Measurements from ENCODE around the gene PDK2.

PDK2 gene

DNA sequence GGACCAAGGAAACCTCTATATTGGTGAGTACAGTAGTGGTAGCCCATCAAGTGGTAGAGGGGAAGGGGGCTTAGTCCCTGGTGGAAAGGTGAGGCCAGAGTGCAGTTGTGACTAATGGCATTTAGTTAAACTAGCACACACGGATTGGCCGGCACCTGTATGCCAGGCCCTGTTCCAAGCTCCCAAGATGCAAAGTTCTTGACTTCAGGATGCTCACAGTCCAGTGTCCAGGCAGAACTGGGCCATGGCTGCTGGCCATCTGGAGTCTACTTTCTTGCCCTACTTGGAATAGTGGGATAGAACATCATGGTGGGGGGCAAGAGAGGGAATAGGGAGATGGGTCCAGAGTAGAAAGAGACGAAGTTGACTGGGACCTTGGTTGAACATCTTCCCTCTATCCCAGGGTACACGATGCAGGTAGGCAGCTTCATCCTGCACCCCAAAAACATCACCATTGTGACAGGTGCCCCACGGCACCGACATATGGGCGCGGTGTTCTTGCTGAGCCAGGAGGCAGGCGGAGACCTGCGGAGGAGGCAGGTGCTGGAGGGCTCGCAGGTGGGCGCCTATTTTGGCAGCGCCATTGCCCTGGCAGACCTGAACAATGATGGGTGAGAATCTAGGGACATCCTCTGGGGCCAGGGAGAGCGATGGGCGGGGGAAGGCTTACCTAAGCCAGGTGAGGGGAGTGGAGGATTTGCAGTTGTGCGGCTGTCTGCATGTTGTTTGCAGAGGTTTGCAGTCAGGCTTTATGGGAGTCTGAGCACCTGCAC, 24.1 kb upstream of the PDK2 start:
- Mint-ChIP-seq H3K4me1 (peaks cover 4% of the 10 kb centered on the region), H3K27me3 (ENCODE audit: low read depth) (peaks cover 7% of the 10 kb centered on the region), H3K9me3 (no peaks in the 10 kb centered on the region), H3K27ac (no peak overlapping the region), H3K36me3 (ENCODE audit: low read depth) (peaks cover 33% of the 10 kb centered on the region), H3K4me3 (no peak overlapping the region)
- TF ChIP-seq, protein P1, sequence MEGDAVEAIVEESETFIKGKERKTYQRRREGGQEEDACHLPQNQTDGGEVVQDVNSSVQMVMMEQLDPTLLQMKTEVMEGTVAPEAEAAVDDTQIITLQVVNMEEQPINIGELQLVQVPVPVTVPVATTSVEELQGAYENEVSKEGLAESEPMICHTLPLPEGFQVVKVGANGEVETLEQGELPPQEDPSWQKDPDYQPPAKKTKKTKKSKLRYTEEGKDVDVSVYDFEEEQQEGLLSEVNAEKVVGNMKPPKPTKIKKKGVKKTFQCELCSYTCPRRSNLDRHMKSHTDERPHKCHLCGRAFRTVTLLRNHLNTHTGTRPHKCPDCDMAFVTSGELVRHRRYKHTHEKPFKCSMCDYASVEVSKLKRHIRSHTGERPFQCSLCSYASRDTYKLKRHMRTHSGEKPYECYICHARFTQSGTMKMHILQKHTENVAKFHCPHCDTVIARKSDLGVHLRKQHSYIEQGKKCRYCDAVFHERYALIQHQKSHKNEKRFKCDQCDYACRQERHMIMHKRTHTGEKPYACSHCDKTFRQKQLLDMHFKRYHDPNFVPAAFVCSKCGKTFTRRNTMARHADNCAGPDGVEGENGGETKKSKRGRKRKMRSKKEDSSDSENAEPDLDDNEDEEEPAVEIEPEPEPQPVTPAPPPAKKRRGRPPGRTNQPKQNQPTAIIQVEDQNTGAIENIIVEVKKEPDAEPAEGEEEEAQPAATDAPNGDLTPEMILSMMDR (IDR thresholded peaks at IDR 0.05; ENCODE audit: unreplicated experiment in 3 of 3) = no peak

DNA sequence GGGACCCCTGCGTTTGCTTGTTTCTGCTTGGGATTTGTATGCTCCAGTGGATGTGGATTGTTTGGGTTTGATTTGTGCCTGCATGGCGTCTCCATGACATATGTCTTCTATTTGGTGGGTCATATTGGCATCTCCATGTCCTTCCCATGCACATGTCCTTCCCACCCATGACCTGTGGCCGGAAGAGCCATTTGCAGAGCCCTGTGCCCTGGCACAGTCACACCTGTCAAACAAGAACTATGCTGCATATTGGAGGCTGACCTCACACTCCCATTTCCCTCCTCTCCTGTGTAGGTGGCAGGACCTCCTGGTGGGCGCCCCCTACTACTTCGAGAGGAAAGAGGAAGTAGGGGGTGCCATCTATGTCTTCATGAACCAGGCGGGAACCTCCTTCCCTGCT, 23.5 kb upstream of the PDK2 start:
- no peak overlapping the region for H3K27ac Mint-ChIP-seq
- H3K36me3 Mint-ChIP-seq (ENCODE audit: low read depth) = peaks cover 33% of the 10 kb centered on the region
- TF ChIP-seq, protein P1 (IDR thresholded peaks at IDR 0.05; ENCODE audit: unreplicated experiment in 3 of 3) = no peak
- peaks cover 4% of the 10 kb centered on the region for H3K4me1 Mint-ChIP-seq
- peaks cover 7% of the 10 kb centered on the region for H3K27me3 Mint-ChIP-seq (ENCODE audit: low read depth)
- no peak overlapping the region for H3K4me3 Mint-ChIP-seq
- H3K9me3 Mint-ChIP-seq = no peaks in the 10 kb centered on the region

DNA sequence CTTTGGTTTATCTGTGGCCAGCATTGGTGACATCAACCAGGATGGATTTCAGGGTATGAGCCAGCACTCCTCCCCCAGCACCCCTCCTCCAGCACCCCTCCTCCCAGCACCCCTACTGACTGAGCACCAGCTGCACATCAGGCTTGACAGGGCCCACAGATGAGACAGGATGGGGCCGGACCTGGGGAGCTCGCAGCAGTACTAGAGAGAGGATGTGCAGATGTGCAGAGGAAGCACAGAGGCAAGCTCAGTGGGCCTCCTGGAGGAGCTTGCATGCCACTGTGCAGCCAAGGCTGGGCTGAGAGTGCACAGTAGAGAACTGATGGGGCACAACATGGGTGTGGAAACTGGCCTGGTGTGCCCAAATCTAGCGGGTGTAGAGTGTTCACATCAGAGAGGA, 23.0 kb upstream of the PDK2 start:
- Mint-ChIP-seq H3K27me3 (ENCODE audit: low read depth) (peaks cover 7% of the 10 kb centered on the region), H3K9me3 (no peaks in the 10 kb centered on the region), H3K4me1 (peaks cover 5% of the 10 kb centered on the region), H3K27ac (no peak overlapping the region), H3K4me3 (no peak overlapping the region), H3K36me3 (ENCODE audit: low read depth) (peaks cover 33% of the 10 kb centered on the region)
- TF ChIP-seq, protein P1 (IDR thresholded peaks at IDR 0.05; ENCODE audit: unreplicated experiment in 3 of 3) = no peak

DNA sequence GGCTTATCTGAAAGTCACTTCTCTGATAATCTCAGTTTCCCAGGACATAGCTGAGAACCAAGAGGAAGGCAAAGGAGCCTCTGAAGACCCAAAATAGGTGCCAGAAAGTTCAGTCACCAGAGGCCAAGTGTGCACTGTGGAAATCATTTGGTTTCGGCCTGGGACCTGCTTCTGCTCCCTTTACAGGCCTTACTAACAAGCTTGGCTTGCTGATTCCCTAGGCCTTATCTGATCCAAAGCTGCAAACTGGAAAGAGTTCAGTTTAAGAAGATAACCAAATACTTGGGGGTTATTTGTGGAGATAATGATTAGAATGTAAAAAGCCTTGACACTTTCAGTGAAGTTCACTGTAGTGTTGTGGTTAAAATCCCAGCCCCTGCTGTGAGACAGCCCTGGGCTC, 22.2 kb upstream of the PDK2 start:
- TF ChIP-seq, protein P1 (IDR thresholded peaks at IDR 0.05; ENCODE audit: unreplicated experiment in 3 of 3) = no peak
- H3K36me3 Mint-ChIP-seq (ENCODE audit: low read depth) = peaks cover 32% of the 10 kb centered on the region
- H3K9me3 Mint-ChIP-seq = no peaks in the 10 kb centered on the region
- no peak overlapping the region for H3K4me3 Mint-ChIP-seq
- H3K27ac Mint-ChIP-seq = no peak overlapping the region
- H3K27me3 Mint-ChIP-seq (ENCODE audit: low read depth) = peaks cover 7% of the 10 kb centered on the region
- peaks cover 11% of the 10 kb centered on the region for H3K4me1 Mint-ChIP-seq

DNA sequence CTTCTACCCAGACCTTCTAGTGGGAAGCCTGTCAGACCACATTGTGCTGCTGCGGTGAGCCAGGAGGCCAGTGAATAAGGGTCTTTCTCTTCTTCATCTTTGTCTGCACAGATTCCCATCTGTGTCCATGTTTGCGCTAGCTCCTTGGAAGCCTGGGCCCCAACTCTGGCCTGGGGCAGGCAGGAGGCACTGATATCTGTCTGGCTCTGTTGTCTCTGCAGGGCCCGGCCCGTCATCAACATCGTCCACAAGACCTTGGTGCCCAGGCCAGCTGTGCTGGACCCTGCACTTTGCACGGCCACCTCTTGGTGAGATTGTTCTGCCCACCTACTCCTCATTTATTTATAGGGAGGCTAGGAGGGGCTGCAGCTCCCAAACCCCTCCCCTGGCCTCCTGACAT, 20.9 kb upstream of the PDK2 start:
- Mint-ChIP-seq H3K27ac (no peak overlapping the region), H3K36me3 (ENCODE audit: low read depth) (peaks cover 34% of the 10 kb centered on the region), H3K9me3 (no peaks in the 10 kb centered on the region), H3K4me1 (peaks cover 17% of the 10 kb centered on the region), H3K4me3 (no peak overlapping the region), H3K27me3 (ENCODE audit: low read depth) (peaks cover 7% of the 10 kb centered on the region)
- TF ChIP-seq, protein P1 (IDR thresholded peaks at IDR 0.05; ENCODE audit: unreplicated experiment in 3 of 3) = no peak

DNA sequence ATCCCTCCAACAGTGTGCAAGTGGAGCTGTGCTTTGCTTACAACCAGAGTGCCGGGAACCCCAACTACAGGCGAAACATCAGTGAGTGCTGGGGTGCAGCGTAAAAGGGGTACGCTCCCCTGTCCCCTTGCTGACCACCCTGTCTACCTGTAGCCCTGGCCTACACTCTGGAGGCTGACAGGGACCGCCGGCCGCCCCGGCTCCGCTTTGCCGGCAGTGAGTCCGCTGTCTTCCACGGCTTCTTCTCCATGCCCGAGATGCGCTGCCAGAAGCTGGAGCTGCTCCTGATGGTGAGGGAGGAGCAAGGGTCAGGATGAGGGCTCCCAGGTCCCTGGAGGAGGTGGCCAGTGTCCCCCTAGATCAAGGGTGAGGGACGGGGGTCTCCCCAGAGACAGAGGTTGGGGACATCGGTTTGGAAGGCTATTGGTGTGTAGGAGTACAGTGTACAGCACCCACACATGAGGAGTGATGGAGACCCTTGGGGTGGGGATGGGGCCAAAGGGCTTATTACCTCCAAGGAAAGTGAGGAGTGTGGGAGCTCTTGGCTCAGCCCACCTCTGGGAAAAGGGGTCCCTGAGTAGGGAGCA, 19.6 kb upstream of the PDK2 start:
- Mint-ChIP-seq H3K4me3 (no peak overlapping the region), H3K27me3 (ENCODE audit: low read depth) (peaks cover 10% of the 10 kb centered on the region), H3K27ac (no peak overlapping the region), H3K36me3 (ENCODE audit: low read depth) (peaks cover 35% of the 10 kb centered on the region), H3K9me3 (no peaks in the 10 kb centered on the region), H3K4me1 (peaks cover 30% of the 10 kb centered on the region)
- TF ChIP-seq, protein P1 (IDR thresholded peaks at IDR 0.05; ENCODE audit: unreplicated experiment in 3 of 3) = no peak
